GM12878 (cell line): ENCODE results near the gene FAHD2A.
"Not testable (repeated sequence)": the region's sequence is repeated elsewhere in the genome, so short reads cannot be mapped to it uniquely, and the experiment has no call there.

Experiments
- EP300 ChIP-seq, 2 experiments: fragments of 150-350 bp in 1 of 2; IDR thresholded peaks; 2 replicates each; pipeline ENCODE4 v1.6.1; 2011 to 2012; ENCODE audit warnings: low read depth in 2 of 2, low read length in 2 of 2, borderline replicate concordance in 1 of 2, improper control_type of control experiment in 1 of 2, inconsistent platforms in 1 of 2; ENCODE audit not compliant: control insufficient read depth in 1 of 2
- GABPA ChIP-seq: IDR thresholded peaks from 2 replicates; pipeline ENCODE4 v1.6.1; 2014; ENCODE audit warnings: antibody characterized with exemption, low read depth, mild to moderate bottlenecking, inconsistent platforms
- POLR2A ChIP-seq: IDR thresholded peaks from 2 replicates; pipeline ENCODE4 v1.6.1; 2011; ENCODE audit warnings: low read depth, mild to moderate bottlenecking, low read length
- RAD21 ChIP-seq: IDR thresholded peaks from 2 replicates; pipeline ENCODE4 v1.6.1; 2011; ENCODE audit warnings: mild to moderate bottlenecking, low read depth, low read length, moderate library complexity; ENCODE audit not compliant: insufficient read depth
- ZNF24 ChIP-seq: fragments of 450-650 bp; IDR thresholded peaks from 2 replicates; pipeline ENCODE4 v1.6.1; 2017; ENCODE audit warnings: antibody characterized with exemption, mild to moderate bottlenecking
- TF ChIP-seq, protein P1 (sequence below), 3 experiments: IDR thresholded peaks in 2 of 3; conservative IDR thresholded peaks in 1 of 3; 2 replicates each; pipeline ENCODE4 v1.5.1; 2011; ENCODE audit warnings: low read depth in 3 of 3, low read length in 3 of 3, mild to moderate bottlenecking in 3 of 3, control low read depth in 2 of 3, moderate library complexity in 2 of 3, inconsistent platforms in 1 of 3, mixed read lengths in 1 of 3; ENCODE audit not compliant: control insufficient read depth in 2 of 3, insufficient read depth in 1 of 3; ENCODE audit errors: extremely low read depth in 1 of 3
- TF ChIP-seq, protein P2 (sequence below): IDR thresholded peaks from 2 replicates; pipeline ENCODE4 v1.6.1; 2011; ENCODE audit warnings: low read depth, mild to moderate bottlenecking, low read length, moderate library complexity, borderline replicate concordance; ENCODE audit errors: extremely low read depth
- TF ChIP-seq, protein P3 (sequence below): IDR thresholded peaks from 2 replicates; pipeline ENCODE4 v1.6.1; 2012; ENCODE audit warnings: low read depth, low read length, improper control_type of control experiment

DNA sequence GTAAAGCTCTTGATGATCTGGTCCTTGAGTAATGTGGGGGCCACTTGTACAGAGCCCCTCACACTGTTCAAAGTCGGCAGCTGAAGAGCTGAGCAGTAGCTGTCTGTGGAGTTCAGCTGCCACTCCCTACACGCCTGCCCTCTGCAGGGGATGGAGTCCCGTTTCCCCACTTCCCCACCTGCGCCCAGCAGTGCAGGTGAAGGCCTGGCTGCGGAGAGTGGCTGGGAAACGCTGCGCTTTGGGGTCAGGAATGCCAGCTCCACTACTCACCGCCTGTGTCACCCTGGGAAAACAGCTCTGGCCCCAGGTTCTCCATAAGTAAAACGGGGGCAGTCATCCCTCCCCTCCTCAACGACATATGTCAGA lies 521 bp upstream of the FAHD2A start:
- TF ChIP-seq EP300 (IDR thresholded peaks at IDR 0.05; ENCODE audit: borderline replicate concordance in 1 of 2, control insufficient read depth in 1 of 2, low read depth in 2 of 2, low read length in 2 of 2); ZNF24; RAD21; GABPA; POLR2A: not testable (repeated sequence)
- TF ChIP-seq, protein P1, sequence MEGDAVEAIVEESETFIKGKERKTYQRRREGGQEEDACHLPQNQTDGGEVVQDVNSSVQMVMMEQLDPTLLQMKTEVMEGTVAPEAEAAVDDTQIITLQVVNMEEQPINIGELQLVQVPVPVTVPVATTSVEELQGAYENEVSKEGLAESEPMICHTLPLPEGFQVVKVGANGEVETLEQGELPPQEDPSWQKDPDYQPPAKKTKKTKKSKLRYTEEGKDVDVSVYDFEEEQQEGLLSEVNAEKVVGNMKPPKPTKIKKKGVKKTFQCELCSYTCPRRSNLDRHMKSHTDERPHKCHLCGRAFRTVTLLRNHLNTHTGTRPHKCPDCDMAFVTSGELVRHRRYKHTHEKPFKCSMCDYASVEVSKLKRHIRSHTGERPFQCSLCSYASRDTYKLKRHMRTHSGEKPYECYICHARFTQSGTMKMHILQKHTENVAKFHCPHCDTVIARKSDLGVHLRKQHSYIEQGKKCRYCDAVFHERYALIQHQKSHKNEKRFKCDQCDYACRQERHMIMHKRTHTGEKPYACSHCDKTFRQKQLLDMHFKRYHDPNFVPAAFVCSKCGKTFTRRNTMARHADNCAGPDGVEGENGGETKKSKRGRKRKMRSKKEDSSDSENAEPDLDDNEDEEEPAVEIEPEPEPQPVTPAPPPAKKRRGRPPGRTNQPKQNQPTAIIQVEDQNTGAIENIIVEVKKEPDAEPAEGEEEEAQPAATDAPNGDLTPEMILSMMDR (IDR thresholded peaks at IDR 0.05 in 2 of 3, conservative IDR thresholded peaks at IDR 0.05 in 1 of 3; ENCODE audit: control insufficient read depth in 2 of 3, extremely low read depth in 1 of 3, insufficient read depth in 1 of 3, low read depth in 3 of 3, low read length in 3 of 3), result not testable (repeated sequence)
- TF ChIP-seq, protein P2, sequence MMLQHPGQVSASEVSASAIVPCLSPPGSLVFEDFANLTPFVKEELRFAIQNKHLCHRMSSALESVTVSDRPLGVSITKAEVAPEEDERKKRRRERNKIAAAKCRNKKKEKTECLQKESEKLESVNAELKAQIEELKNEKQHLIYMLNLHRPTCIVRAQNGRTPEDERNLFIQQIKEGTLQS, result not testable (repeated sequence)
- TF ChIP-seq, protein P3, sequence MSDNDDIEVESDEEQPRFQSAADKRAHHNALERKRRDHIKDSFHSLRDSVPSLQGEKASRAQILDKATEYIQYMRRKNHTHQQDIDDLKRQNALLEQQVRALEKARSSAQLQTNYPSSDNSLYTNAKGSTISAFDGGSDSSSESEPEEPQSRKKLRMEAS, result not testable (repeated sequence)
